ENCODE data around the gene LMBR1.

Gene LMBR1

DNA sequence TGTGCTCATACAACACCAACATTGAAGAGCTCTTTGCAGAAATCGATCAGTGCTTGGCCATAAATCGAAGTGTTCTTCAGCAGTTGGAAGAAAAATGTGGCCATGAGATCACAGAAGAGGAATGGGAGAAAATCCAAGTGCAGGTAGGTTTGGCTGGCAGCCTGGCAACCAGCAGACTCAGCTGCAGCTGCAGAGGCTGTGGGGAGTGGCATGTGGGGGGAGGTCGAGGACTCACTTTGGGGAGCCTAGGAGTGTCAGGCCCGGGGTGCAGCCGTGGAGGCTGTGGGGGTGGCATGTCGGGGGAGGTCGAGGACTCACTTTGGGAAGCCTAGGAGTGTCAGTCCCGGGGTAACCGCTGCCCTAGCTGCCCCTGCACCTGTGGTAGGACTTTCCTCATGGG lies 217.3 kb downstream of the LMBR1 start:
- Histone ChIP-seq H3K9me3 (ENCODE audit: control insufficient read depth, insufficient read depth, low read length) (no peaks in the 10 kb centered on the region), H3K4me3 (ENCODE audit: low read length) (no peak overlapping the region), H3K27me3 (ENCODE audit: control insufficient read depth, insufficient read depth, low read length) (no peaks in the 10 kb centered on the region), H3K27ac (ENCODE audit: low read length) (no peak overlapping the region), H3K36me3 (ENCODE audit: control insufficient read depth, insufficient read depth, low read length) (0 out of 2 replicates have a peak, but pooled peaks cover 5% of the 10 kb centered on the region), H3K4me1 (ENCODE audit: control insufficient read depth, insufficient read depth, low read length) (no peaks in the 10 kb centered on the region)
- DNase-seq (ENCODE audit: low read depth, low spot score): no peak
- no CpG with 5 or more reads among the region's 9 CpGs for WGBS (ENCODE audit: insufficient coverage, insufficient read length)

DNA sequence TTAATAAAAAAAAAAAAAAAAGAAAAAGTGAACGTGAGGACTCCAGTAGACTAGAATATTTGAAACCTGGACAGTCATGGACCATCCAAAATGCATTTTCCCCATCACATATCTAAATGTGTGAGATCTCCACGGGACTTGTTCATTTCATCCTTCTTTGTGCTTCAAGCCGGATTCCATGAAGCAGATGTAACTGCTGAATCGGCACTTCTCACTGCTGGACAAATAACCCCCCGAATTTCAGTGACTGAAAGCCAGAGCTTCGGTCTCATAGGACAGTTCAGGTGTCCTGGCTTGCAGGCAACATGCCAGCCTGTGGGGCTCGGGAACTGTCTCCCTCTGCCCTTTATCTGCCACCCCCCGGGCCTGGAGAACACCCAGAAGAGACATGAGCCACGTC lies 219.1 kb downstream of the LMBR1 start:
- no peak overlapping the region for H3K4me3 ChIP-seq (ENCODE audit: low read length)
- no peaks in the 10 kb centered on the region for H3K9me3 ChIP-seq (ENCODE audit: control insufficient read depth, insufficient read depth, low read length)
- no peaks in the 10 kb centered on the region for H3K27me3 ChIP-seq (ENCODE audit: control insufficient read depth, insufficient read depth, low read length)
- H3K36me3 ChIP-seq (ENCODE audit: control insufficient read depth, insufficient read depth, low read length): 0 out of 2 replicates have a peak, but pooled peaks cover 5% of the 10 kb centered on the region
- DNase-seq (ENCODE audit: low read depth, low spot score): no peak
- no peaks in the 10 kb centered on the region; the same call in 1 of the 2 replicates for H3K4me1 ChIP-seq (ENCODE audit: control insufficient read depth, insufficient read depth, low read length)
- no CpG with 5 or more reads among the region's 9 CpGs for WGBS (ENCODE audit: insufficient coverage, insufficient read length)
- H3K27ac ChIP-seq (ENCODE audit: low read length): no peak overlapping the region

DNA sequence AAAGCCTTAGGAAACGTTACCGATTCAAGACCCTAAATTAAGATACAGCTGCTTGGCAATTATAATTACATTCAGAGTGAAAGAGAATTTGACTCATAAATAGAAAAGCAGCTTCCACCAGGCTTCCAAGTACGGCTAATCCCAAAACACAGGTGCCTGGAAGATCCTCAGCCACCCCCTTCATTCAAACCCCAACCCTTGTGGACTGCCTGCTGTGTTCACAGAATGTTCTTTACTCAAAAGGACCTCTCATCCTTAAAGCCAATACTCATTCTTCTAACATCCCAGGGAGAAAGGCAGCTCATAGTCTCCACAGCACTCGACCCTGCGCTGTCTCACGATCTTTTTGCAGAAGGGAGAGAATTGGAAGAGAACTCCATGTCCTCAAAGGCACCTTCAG lies 219.5 kb downstream of the LMBR1 start:
- Histone ChIP-seq H3K4me1 (ENCODE audit: control insufficient read depth, insufficient read depth, low read length) (no peaks in the 10 kb centered on the region; the same call in 1 of the 2 replicates), H3K27me3 (ENCODE audit: control insufficient read depth, insufficient read depth, low read length) (no peaks in the 10 kb centered on the region), H3K9me3 (ENCODE audit: control insufficient read depth, insufficient read depth, low read length) (no peaks in the 10 kb centered on the region), H3K4me3 (ENCODE audit: low read length) (no peak overlapping the region), H3K27ac (ENCODE audit: low read length) (no peak overlapping the region), H3K36me3 (ENCODE audit: control insufficient read depth, insufficient read depth, low read length) (0 out of 2 replicates have a peak, but pooled peaks cover 5% of the 10 kb centered on the region)
- no peak for DNase-seq (ENCODE audit: low read depth, low spot score)
- WGBS (ENCODE audit: insufficient coverage, insufficient read length): no CpG with 5 or more reads among the region's 6 CpGs

DNA sequence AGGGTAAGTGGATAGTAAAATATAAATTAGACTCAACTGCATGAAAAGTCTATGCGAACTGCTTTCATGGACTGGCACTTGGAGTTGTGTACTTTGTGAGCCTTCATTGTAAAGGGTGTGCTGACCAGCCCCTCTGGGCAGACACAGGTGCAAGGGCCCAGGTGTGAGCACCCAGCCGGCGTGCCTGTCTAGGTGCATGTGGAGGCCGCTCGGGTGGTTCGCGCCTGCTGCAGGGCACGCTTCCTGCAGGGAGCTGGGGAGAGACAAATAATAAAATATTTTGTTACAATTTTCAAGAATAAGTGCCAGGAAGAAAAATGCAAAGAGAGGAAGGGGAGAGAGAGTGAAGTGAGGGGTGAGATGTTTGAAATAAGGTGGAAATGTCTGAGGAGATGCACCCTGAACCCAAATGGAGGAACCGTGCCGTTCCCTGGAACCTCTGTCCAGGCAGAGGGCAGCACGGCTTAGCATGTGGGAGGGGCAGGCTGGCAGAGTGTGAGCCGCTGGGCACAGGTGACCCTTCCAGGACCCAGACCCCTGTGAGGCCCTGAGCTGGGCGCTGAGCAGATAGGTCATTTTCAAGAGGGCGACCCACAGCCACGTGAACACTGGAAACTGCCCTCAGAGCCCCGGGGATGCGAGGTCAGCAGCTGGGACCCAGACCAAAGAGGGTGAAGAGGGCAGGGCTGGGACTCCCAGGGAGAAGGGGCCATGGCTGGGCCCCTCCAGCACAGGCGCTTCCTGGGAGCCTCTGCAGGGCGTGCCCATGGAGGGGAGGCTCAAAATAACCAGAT lies 223.8 kb downstream of the LMBR1 start:
- DNase-seq (ENCODE audit: low read depth, low spot score): no peak
- WGBS (ENCODE audit: insufficient coverage, insufficient read length): 100% methylated on average over 1 of the region's 19 CpGs
- no peak overlapping the region for H3K4me3 ChIP-seq (ENCODE audit: low read length)
- H3K27ac ChIP-seq (ENCODE audit: low read length): no peak overlapping the region
- no peaks in the 10 kb centered on the region for H3K36me3 ChIP-seq (ENCODE audit: control insufficient read depth, insufficient read depth, low read length)
- H3K9me3 ChIP-seq (ENCODE audit: control insufficient read depth, insufficient read depth, low read length): no peaks in the 10 kb centered on the region
- no peaks in the 10 kb centered on the region for H3K27me3 ChIP-seq (ENCODE audit: control insufficient read depth, insufficient read depth, low read length)
- H3K4me1 ChIP-seq (ENCODE audit: control insufficient read depth, insufficient read depth, low read length): peaks cover 1% of the 10 kb centered on the region

- no peaks in the 10 kb centered on the region for H3K27me3 ChIP-seq (ENCODE audit: control insufficient read depth, insufficient read depth, low read length)
- H3K27ac ChIP-seq (ENCODE audit: low read length): no peak overlapping the region
- no peaks in the 10 kb centered on the region for H3K36me3 ChIP-seq (ENCODE audit: control insufficient read depth, insufficient read depth, low read length)
- WGBS (ENCODE audit: insufficient coverage, insufficient read length): no CpG with 5 or more reads among the region's 13 CpGs
- DNase-seq (ENCODE audit: low read depth, low spot score): no peak
- H3K9me3 ChIP-seq (ENCODE audit: control insufficient read depth, insufficient read depth, low read length): no peaks in the 10 kb centered on the region
- H3K4me3 ChIP-seq (ENCODE audit: low read length): no peak overlapping the region
- peaks cover 1% of the 10 kb centered on the region for H3K4me1 ChIP-seq (ENCODE audit: control insufficient read depth, insufficient read depth, low read length)
Observed at GRCh38 chr7:156668130-156668741, 224.7 kb downstream of the LMBR1 start.

DNA sequence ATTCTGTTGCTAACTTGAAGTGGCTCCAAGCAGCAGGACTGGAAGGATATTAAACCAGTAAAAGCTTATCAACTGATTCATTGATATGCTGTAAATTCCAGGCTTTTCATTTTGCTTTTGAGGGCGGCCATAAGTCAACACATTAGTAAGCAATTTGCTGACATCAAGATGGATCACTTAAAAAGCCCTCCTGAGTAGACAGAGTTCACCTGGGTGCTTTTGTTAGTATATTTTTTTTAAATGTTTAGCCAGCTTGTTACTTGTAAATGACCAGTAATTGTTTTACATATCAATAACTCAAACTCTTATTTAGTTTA lies 225.9 kb downstream of the LMBR1 start:
- DNase-seq (ENCODE audit: low read depth, low spot score): no peak
- Histone ChIP-seq H3K27ac (ENCODE audit: low read length) (no peak overlapping the region), H3K4me1 (ENCODE audit: control insufficient read depth, insufficient read depth, low read length) (peaks cover 1% of the 10 kb centered on the region), H3K9me3 (ENCODE audit: control insufficient read depth, insufficient read depth, low read length) (no peaks in the 10 kb centered on the region), H3K4me3 (ENCODE audit: low read length) (no peak overlapping the region), H3K36me3 (ENCODE audit: control insufficient read depth, insufficient read depth, low read length) (no peaks in the 10 kb centered on the region), H3K27me3 (ENCODE audit: control insufficient read depth, insufficient read depth, low read length) (no peaks in the 10 kb centered on the region)
- WGBS (ENCODE audit: insufficient coverage, insufficient read length): no CpG with 5 or more reads among the region's 1 CpG

DNA sequence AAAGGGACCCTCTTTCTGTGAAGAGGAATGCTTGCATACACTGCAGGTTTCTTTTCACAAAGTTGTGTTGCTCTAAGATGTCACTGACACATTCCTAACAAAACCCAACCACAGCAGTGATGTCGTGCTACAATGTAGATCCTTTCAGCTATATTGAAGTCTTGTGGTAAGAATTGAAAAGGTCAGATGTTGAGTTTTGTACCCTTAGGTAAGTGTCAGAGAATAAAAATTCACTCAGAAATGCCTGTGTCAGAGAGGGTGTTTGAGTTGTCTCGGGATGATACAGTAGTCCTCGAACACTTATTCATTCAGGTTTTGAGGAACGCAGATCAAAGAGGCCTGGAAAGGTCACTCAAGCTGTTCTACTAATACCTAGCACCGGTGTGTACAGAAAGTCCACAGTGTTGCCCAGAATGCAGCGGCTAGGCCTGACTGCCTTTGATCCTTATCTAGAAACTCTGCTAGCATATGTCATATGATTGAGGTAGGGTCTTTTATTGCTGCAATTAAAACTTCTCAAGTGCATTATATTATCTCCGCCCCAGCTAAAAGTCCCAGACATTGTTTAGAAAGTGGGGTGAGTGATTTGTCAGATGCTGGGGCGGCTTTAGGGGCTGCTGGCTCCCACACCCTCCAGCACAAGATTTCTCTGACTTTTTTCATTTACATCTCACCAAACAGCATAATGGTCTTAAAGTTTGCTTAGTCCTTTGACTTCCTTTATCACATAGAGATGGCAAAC lies 226.4 kb downstream of the LMBR1 start:
- no CpG with 5 or more reads among the region's 8 CpGs for WGBS (ENCODE audit: insufficient coverage, insufficient read length)
- Histone ChIP-seq H3K36me3 (ENCODE audit: control insufficient read depth, insufficient read depth, low read length) (no peaks in the 10 kb centered on the region), H3K27ac (ENCODE audit: low read length) (no peak overlapping the region), H3K4me1 (ENCODE audit: control insufficient read depth, insufficient read depth, low read length) (peaks cover 1% of the 10 kb centered on the region), H3K9me3 (ENCODE audit: control insufficient read depth, insufficient read depth, low read length) (no peaks in the 10 kb centered on the region), H3K27me3 (ENCODE audit: control insufficient read depth, insufficient read depth, low read length) (no peaks in the 10 kb centered on the region), H3K4me3 (ENCODE audit: low read length) (no peak overlapping the region)
- no peak for DNase-seq (ENCODE audit: low read depth, low spot score)

- no peak overlapping the region for H3K27ac ChIP-seq (ENCODE audit: low read length)
- no peaks in the 10 kb centered on the region for H3K36me3 ChIP-seq (ENCODE audit: control insufficient read depth, insufficient read depth, low read length)
- DNase-seq (ENCODE audit: low read depth, low spot score): no peak
- H3K9me3 ChIP-seq (ENCODE audit: control insufficient read depth, insufficient read depth, low read length): no peaks in the 10 kb centered on the region
- no peaks in the 10 kb centered on the region for H3K27me3 ChIP-seq (ENCODE audit: control insufficient read depth, insufficient read depth, low read length)
- no peak overlapping the region for H3K4me3 ChIP-seq (ENCODE audit: low read length)
- H3K4me1 ChIP-seq (ENCODE audit: control insufficient read depth, insufficient read depth, low read length): peaks cover 1% of the 10 kb centered on the region
- no CpG with 5 or more reads among the region's 4 CpGs for WGBS (ENCODE audit: insufficient coverage, insufficient read length)
Observed at GRCh38 chr7:156665101-156665500, 227.9 kb downstream of the LMBR1 start.

DNA sequence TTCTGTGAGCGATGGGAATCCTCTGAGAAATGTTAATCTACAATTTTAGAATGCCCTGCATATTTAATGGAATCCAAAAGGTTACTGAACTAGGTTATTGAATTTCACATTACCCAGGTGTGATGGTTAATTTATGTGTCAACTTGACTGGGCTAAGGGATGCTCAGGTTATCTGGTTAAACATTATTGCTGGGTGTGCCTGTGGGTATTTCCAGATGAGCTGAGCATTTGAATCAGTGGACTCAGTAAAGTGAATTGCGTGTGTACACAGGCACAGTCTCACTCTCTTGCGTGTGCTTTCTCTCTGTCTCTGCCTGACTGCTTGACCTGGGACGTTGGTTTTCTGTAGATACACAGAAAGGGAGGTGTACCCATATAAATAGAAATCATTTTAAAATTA lies 230.7 kb downstream of the LMBR1 start:
- Histone ChIP-seq H3K4me3 (ENCODE audit: low read length) (no peak overlapping the region), H3K27ac (ENCODE audit: low read length) (no peak overlapping the region), H3K9me3 (ENCODE audit: control insufficient read depth, insufficient read depth, low read length) (no peaks in the 10 kb centered on the region), H3K36me3 (ENCODE audit: control insufficient read depth, insufficient read depth, low read length) (no peaks in the 10 kb centered on the region), H3K27me3 (ENCODE audit: control insufficient read depth, insufficient read depth, low read length) (no peaks in the 10 kb centered on the region), H3K4me1 (ENCODE audit: control insufficient read depth, insufficient read depth, low read length) (peaks cover 1% of the 10 kb centered on the region; the same call in 1 of the 2 replicates)
- DNase-seq (ENCODE audit: low read depth, low spot score): no peak
- no CpG with 5 or more reads among the region's 4 CpGs for WGBS (ENCODE audit: insufficient coverage, insufficient read length)

DNA sequence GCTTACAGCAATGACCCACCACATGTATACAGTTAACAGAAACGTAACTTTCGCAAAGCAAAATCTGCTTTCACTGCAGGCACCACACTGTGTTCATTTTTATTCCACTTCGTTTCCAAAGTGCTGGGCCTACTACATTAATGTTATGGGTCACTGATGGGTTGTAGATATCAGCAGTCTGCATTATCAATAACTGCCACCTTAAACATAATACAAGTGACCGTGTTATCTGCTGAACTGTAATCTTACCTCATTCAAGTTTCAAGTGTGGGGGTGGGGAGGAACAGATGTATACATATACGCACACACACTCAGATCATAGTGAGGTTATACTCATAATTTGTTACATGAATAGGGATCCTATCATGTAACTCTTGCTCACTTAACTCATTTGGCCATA lies 231.3 kb downstream of the LMBR1 start:
- no peaks in the 10 kb centered on the region for H3K9me3 ChIP-seq (ENCODE audit: control insufficient read depth, insufficient read depth, low read length)
- H3K36me3 ChIP-seq (ENCODE audit: control insufficient read depth, insufficient read depth, low read length): no peaks in the 10 kb centered on the region
- peaks cover 1% of the 10 kb centered on the region; the same call in 1 of the 2 replicates for H3K4me1 ChIP-seq (ENCODE audit: control insufficient read depth, insufficient read depth, low read length)
- no peaks in the 10 kb centered on the region for H3K27me3 ChIP-seq (ENCODE audit: control insufficient read depth, insufficient read depth, low read length)
- H3K4me3 ChIP-seq (ENCODE audit: low read length): no peak overlapping the region
- no peak for DNase-seq (ENCODE audit: low read depth, low spot score)
- H3K27ac ChIP-seq (ENCODE audit: low read length): no peak overlapping the region
- WGBS (ENCODE audit: insufficient coverage, insufficient read length): no CpG with 5 or more reads among the region's 5 CpGs

Data from iPS DF 6.9 (cell line).